Measurements from ENCODE around the gene SLC31A1. TPM values are rescaled to one million over a fixed set of nuclear protein-coding genes. Genes with fewer than 3 reads are reported as not detected.
A peak's percentile ranks its signal among the peaks of the same experiment; 100 is the strongest.

Gene SLC31A1
- total RNA-seq, 4 donors from 2014 or later: 22.9 to 45.0 (median 33.9) TPM

DNA sequence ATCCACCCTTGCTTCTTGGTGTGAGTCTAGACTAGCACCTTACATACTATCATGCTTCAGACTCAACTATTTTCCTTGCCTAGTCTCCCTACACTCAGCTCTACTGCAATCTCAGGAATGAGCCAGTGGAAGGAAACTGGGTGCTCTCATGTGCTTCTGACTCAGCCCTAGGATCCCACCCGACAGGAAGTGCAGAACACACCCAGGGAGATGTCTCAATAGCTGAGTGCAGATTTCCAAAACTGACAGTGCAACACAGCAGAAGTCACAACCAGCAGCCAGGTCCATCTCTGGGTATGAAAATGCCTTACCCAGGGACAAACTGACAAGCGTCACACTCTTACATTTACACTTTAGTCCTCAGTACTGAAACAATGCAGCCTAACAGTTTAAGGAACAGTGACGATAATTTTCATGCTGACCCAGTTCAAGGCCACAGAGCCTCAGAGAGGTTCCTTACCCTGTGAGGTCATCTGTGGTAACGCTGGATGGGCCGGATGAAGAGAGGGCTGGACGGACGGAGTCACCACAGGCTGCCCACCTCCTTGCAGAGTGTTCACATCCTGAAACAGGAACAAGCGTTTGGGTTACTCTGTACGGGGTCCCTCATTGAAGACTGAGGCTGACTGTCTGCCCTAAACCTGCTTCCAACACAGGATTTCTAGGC, 33.3 kb upstream of the SLC31A1 start:
- H3K4me3 ChIP-seq (ENCODE audit: low read depth, poor library complexity, severe bottlenecking): no peak overlapping the region
- WGBS, 2 donors: 68 to 69% methylated on average over 9 of the region's 9 CpGs
- intact Hi-C loops (cut with DNase I; ENCODE audit: low total_unique reads): no loop called here
- DNase-seq (ENCODE audit: low spot score in 2 of 2): peak; percentile 83 to 88
- TF ChIP-seq POLR2A (IDR thresholded peaks at IDR 0.05): no peak
- TF ChIP-seq, protein P1, sequence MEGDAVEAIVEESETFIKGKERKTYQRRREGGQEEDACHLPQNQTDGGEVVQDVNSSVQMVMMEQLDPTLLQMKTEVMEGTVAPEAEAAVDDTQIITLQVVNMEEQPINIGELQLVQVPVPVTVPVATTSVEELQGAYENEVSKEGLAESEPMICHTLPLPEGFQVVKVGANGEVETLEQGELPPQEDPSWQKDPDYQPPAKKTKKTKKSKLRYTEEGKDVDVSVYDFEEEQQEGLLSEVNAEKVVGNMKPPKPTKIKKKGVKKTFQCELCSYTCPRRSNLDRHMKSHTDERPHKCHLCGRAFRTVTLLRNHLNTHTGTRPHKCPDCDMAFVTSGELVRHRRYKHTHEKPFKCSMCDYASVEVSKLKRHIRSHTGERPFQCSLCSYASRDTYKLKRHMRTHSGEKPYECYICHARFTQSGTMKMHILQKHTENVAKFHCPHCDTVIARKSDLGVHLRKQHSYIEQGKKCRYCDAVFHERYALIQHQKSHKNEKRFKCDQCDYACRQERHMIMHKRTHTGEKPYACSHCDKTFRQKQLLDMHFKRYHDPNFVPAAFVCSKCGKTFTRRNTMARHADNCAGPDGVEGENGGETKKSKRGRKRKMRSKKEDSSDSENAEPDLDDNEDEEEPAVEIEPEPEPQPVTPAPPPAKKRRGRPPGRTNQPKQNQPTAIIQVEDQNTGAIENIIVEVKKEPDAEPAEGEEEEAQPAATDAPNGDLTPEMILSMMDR (IDR thresholded peaks at IDR 0.05): no peak

DNA sequence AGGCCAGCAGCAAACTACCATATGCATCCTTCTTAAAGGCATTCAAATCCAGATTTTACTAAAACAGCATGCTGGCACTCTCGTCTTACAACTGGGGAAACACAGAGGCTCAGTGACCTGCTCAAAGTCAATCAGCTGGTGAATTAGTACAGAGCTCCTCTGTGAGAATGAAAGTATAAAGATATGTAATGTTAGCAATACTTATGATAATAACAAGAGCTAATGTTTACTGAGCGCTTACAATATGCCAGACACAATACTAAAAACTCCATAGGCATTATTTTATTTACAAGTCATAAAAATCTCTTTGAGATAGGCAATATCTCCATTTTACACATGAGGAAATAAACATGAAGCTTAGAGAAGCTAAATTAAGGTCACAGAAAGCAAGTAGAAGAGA, 28.9 kb upstream of the SLC31A1 start:
- H3K4me3 ChIP-seq (ENCODE audit: low read depth, poor library complexity, severe bottlenecking): no peak overlapping the region
- intact Hi-C loops (cut with DNase I; ENCODE audit: low total_unique reads): no loop called here
- TF ChIP-seq, protein P1 (IDR thresholded peaks at IDR 0.05): no peak
- TF ChIP-seq POLR2A (IDR thresholded peaks at IDR 0.05): no peak
- WGBS, 2 donors: 92 to 95% methylated on average over 2 of the region's 2 CpGs
- DNase-seq (ENCODE audit: low spot score in 2 of 2): no peak

DNA sequence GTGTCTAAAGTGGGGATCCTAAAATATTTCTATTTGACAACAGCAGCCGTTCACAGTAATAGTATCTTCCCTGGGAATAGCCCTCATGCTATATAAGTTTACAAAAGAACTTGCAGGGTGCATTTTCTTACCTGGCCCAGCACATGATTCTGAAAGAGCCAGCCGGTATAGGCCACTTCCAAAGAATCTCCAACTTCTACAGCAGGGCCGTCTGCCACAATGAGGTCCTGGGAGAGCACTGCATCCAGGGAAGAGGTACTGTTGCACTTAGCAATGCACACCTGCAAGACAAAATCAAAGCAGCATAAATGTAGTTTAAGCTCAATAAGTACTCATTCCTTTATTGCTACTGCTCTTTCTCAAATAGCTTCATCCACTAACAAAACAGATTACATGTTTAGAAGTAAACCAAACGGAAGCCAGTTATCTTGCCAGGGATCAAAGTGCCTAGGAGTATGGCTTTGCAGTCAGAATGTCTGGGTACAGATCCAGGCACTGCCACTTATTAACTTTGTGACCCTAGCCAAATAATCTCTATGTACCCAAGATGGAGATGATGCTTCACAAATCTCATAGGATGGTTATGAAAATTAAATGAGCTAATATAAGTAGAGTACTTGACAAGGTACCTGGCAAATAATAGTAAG, 21.5 kb upstream of the SLC31A1 start:
- H3K4me3 ChIP-seq (ENCODE audit: low read depth, poor library complexity, severe bottlenecking): no peak overlapping the region
- TF ChIP-seq POLR2A (IDR thresholded peaks at IDR 0.05): no peak
- TF ChIP-seq, protein P1 (IDR thresholded peaks at IDR 0.05): no peak
- WGBS, 2 donors: 89 to 95% methylated on average over 4 of the region's 4 CpGs
- no peak for DNase-seq (ENCODE audit: low spot score in 2 of 2)
- intact Hi-C loops (cut with DNase I; ENCODE audit: low total_unique reads): no loop called here

DNA sequence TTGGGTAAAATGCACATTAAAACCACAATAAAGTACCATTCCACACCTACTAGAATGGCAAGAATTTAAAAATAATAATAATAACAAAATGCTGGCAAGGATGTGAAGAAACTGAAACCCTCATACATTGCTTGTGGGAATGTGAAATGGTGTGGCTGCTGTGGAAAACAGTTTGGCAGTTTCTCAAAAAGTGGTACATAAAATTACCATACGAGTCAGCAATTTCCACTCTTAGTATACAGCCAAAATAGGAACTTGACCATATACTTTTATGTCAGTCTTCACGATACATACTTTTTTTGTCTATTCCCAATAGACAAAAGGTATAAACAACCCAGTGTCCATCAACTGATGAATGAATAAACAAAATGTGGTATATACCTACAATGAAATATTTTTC, 15.9 kb upstream of the SLC31A1 start:
- TF ChIP-seq, protein P1 (IDR thresholded peaks at IDR 0.05): no peak
- no peak for TF ChIP-seq POLR2A (IDR thresholded peaks at IDR 0.05)
- intact Hi-C loops (cut with DNase I; ENCODE audit: low total_unique reads): no loop called here

DNA sequence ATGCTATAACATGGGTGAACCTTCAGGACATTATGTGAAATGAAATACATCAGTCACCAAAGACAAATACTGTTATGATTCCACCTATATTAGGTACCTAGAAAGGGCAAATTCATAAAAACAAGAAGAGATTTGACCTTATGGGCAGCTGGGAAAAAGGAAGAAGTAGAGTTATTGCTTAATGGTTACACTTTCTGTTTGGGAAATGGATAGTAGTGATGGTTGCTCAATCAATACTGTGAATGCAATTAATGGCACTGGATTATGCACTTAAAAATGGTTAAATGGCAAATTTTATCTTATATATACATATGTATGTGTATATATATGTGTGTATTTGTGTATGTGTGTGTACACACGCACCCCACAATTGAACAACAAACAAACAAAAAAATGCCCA, 15.5 kb upstream of the SLC31A1 start:
- DNase-seq (ENCODE audit: low spot score in 2 of 2): no peak
- 89 to 95% methylated on average over 1 of the region's 1 CpG for WGBS, 2 donors
- TF ChIP-seq, protein P1 (IDR thresholded peaks at IDR 0.05): no peak
- TF ChIP-seq POLR2A (IDR thresholded peaks at IDR 0.05): no peak
- intact Hi-C loops (cut with DNase I; ENCODE audit: low total_unique reads): no loop called here
- no peak overlapping the region for H3K4me3 ChIP-seq (ENCODE audit: low read depth, poor library complexity, severe bottlenecking)

More for the DNA sequence above, 15.9 kb upstream of the SLC31A1 start:
- H3K4me3 ChIP-seq (ENCODE audit: low read depth, poor library complexity, severe bottlenecking): no peak overlapping the region
- no peak for DNase-seq (ENCODE audit: low spot score in 2 of 2)
- 85 to 86% methylated on average over 2 of the region's 2 CpGs for WGBS, 2 donors

Data from lower leg skin (tissue), 4 donors.